IMR-90 (cell line): ENCODE measurements around the gene SCN4A. TPM values are rescaled to one million over a fixed set of nuclear protein-coding genes. Genes with fewer than 3 reads are reported as not detected.

Experiments
- ATAC-seq: fragments of 200-7000 bp; cut with Tn5 transposase; 2 replicates; pipeline ENCODE4 v1.9.1; 2020; ENCODE audit warnings: low read depth, mild to moderate bottlenecking, moderate library complexity
- BruUV-seq: library from RNA; stranded (reverse); fragments of 400-500 nt; replicated peaks from 2 replicates; lab custom pipeline; 2021; lab: Mats Ljungman, UMichigan
- CTCF ChIA-PET: fragments of 300-600 bp; formaldehyde crosslinking; extraction: SDS; loops from one replicate; lab custom pipeline; 2021; ENCODE audit warnings: antibody characterized with exemption; lab: Yijun Ruan, JAX
- POLR2A ChIA-PET: fragments of 300-600 bp; sonication (Branson Sonifier 250); formaldehyde crosslinking; loops from one replicate; lab custom pipeline; 2022; ENCODE audit warnings: antibody characterized with exemption; ENCODE audit not compliant: unreplicated experiment; lab: Charles Lee
- DNase-seq: peaks from one replicate; pipeline ENCODE4 v3.0.0; 2013
- H2AFZ ChIP-seq: replicated peaks from 2 replicates; pipeline ENCODE3; 2013; ENCODE audit warnings: low read length, mild to moderate bottlenecking; ENCODE audit not compliant: poor library complexity
- H2AK5ac ChIP-seq: 2 replicates; pipeline ENCODE4 v1.6.1; 2013; ENCODE audit warnings: low read depth, low read length, inconsistent platforms
- H2AK9ac ChIP-seq: replicated peaks from 2 replicates; pipeline ENCODE3; 2013; ENCODE audit warnings: mild to moderate bottlenecking, low read depth, low read length, moderate library complexity; ENCODE audit not compliant: poor library complexity
- H2BK120ac ChIP-seq: 2 replicates; pipeline ENCODE4 v1.6.1; 2013; ENCODE audit warnings: low read depth, low read length, inconsistent platforms
- H2BK15ac ChIP-seq: 3 replicates; pipeline ENCODE4 v1.6.1; 2013; ENCODE audit warnings: low read depth, low read length, inconsistent platforms
- H2BK20ac ChIP-seq: 2 replicates; pipeline ENCODE4 v1.6.1; 2013; ENCODE audit warnings: low read depth, mild to moderate bottlenecking, inconsistent platforms, low read length, moderate library complexity
- H2BK5ac ChIP-seq: 2 replicates; pipeline ENCODE4 v1.6.1; 2013; ENCODE audit warnings: mild to moderate bottlenecking, low read depth, low read length, inconsistent platforms; ENCODE audit not compliant: poor library complexity, severe bottlenecking
- H3K14ac ChIP-seq: replicated peaks from 2 replicates; pipeline ENCODE4 v1.6.1; 2013; ENCODE audit warnings: low read depth, low read length, inconsistent platforms
- H3K18ac ChIP-seq: 2 replicates; pipeline ENCODE4 v1.6.1; 2013; ENCODE audit warnings: low read depth, low read length, control low read depth
- H3K23ac ChIP-seq: 2 replicates; pipeline ENCODE4 v1.6.1; 2013; ENCODE audit warnings: low read depth, low read length, inconsistent platforms
- H3K27ac ChIP-seq: 2 replicates; pipeline ENCODE4 v1.5.1; 2013; ENCODE audit warnings: mild to moderate bottlenecking, control low read depth, low read length; ENCODE audit not compliant: insufficient read depth
- H3K27me3 ChIP-seq: 2 replicates; pipeline ENCODE4 v1.6.1; 2013; ENCODE audit warnings: low read length; ENCODE audit not compliant: control insufficient read depth, insufficient read depth
- H3K36me3 ChIP-seq: 2 replicates; pipeline ENCODE4 v1.6.1; 2013; ENCODE audit warnings: low read length, mixed read lengths; ENCODE audit not compliant: control insufficient read depth, insufficient read depth
- H3K4ac ChIP-seq: 2 replicates; pipeline ENCODE4 v1.6.1; 2013; ENCODE audit warnings: low read depth, low read length, inconsistent platforms
- H3K4me1 ChIP-seq: 2 replicates; pipeline ENCODE4 v1.6.1; 2013; ENCODE audit warnings: low read length, mixed read lengths; ENCODE audit not compliant: control insufficient read depth, insufficient read depth
- H3K4me2 ChIP-seq: 2 replicates; pipeline ENCODE4 v1.6.1; 2013; ENCODE audit warnings: low read depth, mild to moderate bottlenecking, control low read depth, low read length, moderate library complexity
- H3K4me3 ChIP-seq: 2 replicates; pipeline ENCODE4 v1.5.1; 2013; ENCODE audit warnings: low read depth, mild to moderate bottlenecking, control low read depth, low read length, moderate library complexity; ENCODE audit not compliant: insufficient read depth
- H3K56ac ChIP-seq: 2 replicates; pipeline ENCODE4 v1.6.1; 2013; ENCODE audit warnings: low read length, inconsistent platforms; ENCODE audit not compliant: insufficient read depth; ENCODE audit errors: extremely low read depth
- H3K79me1 ChIP-seq, 2 experiments: 2 replicates each; pipeline ENCODE4 v1.6.1; 2013; ENCODE audit warnings: low read length in 2 of 2, inconsistent platforms in 1 of 2, low read depth in 1 of 2
- H3K9ac ChIP-seq: 2 replicates; pipeline ENCODE4 v1.6.1; 2013; ENCODE audit warnings: low read depth, low read length, control low read depth
- H3K9me1 ChIP-seq: 2 replicates; pipeline ENCODE4 v1.6.1; 2013; ENCODE audit warnings: low read length, inconsistent platforms; ENCODE audit not compliant: insufficient read depth
- H3K9me3 ChIP-seq: 2 replicates; pipeline ENCODE4 v1.6.1; 2013; ENCODE audit warnings: low read length; ENCODE audit not compliant: control insufficient read depth, insufficient read depth
- H4K20me1 ChIP-seq: 2 replicates; pipeline ENCODE4 v1.6.1; 2013; ENCODE audit warnings: low read length, inconsistent platforms; ENCODE audit not compliant: insufficient read depth
- H4K5ac ChIP-seq: 2 replicates; pipeline ENCODE4 v1.6.1; 2013; ENCODE audit warnings: mild to moderate bottlenecking, low read depth, low read length, control low read depth
- H4K8ac ChIP-seq, 2 experiments: 2 replicates each; pipeline ENCODE4 v1.6.1; 2013; ENCODE audit warnings: low read depth in 2 of 2, low read length in 2 of 2, control low read depth in 1 of 2, inconsistent platforms in 1 of 2
- H4K91ac ChIP-seq: 2 replicates; pipeline ENCODE4 v1.6.1; 2013; ENCODE audit warnings: low read depth, low read length, inconsistent platforms; ENCODE audit not compliant: insufficient read depth
- BHLHE40 ChIP-seq: fragments of 150-350 bp; IDR thresholded peaks from 2 replicates; pipeline ENCODE4 v1.6.1; 2016; ENCODE audit warnings: mild to moderate bottlenecking, low read depth, low read length
- CEBPB ChIP-seq: IDR thresholded peaks from 2 replicates; pipeline ENCODE4 v1.6.1; 2012; ENCODE audit warnings: low read depth, low read length, improper control_type of control experiment
- CHD1 ChIP-seq: IDR thresholded peaks from 2 replicates; pipeline ENCODE4 v1.6.1; 2012; ENCODE audit warnings: low read depth, low read length, improper control_type of control experiment
- FOS ChIP-seq: fragments of 150-350 bp; IDR thresholded peaks from 2 replicates; pipeline ENCODE4 v1.6.1; 2016; ENCODE audit warnings: low read depth, low read length
- MAFK ChIP-seq: IDR thresholded peaks from 2 replicates; pipeline ENCODE4 v1.6.1; 2012; ENCODE audit warnings: low read depth, low read length, improper control_type of control experiment
- MAZ ChIP-seq: IDR thresholded peaks from 2 replicates; pipeline ENCODE4 v1.6.1; 2012; ENCODE audit warnings: low read depth, mild to moderate bottlenecking, low read length, improper control_type of control experiment, moderate library complexity, borderline replicate concordance
- MXI1 ChIP-seq: IDR thresholded peaks from 2 replicates; pipeline ENCODE4 v1.6.1; 2012; ENCODE audit warnings: low read depth, mild to moderate bottlenecking, low read length, moderate library complexity, borderline replicate concordance
- NFE2L2 ChIP-seq: fragments of 150-350 bp; IDR thresholded peaks from 2 replicates; pipeline ENCODE4 v1.6.1; 2016; ENCODE audit warnings: low read depth, mild to moderate bottlenecking, low read length
- POLR2A ChIP-seq: IDR thresholded peaks from 2 replicates; pipeline ENCODE4 v1.6.1; 2012; ENCODE audit warnings: mild to moderate bottlenecking, low read depth, low read length
- RAD21 ChIP-seq: IDR thresholded peaks from 2 replicates; pipeline ENCODE4 v1.6.1; 2012; ENCODE audit warnings: low read length, improper control_type of control experiment
- RCOR1 ChIP-seq: IDR thresholded peaks from 2 replicates; pipeline ENCODE4 v1.6.1; 2012; ENCODE audit warnings: mild to moderate bottlenecking, low read length, improper control_type of control experiment; ENCODE audit not compliant: insufficient replicate concordance
- RFX5 ChIP-seq: IDR thresholded peaks from 2 replicates; pipeline ENCODE4 v1.8.0; 2012; ENCODE audit warnings: low read depth, mild to moderate bottlenecking, low read length, moderate library complexity
- SMC3 ChIP-seq: fragments of 150-350 bp; IDR thresholded peaks from 2 replicates; pipeline ENCODE4 v1.6.1; 2016; ENCODE audit warnings: low read depth, mild to moderate bottlenecking, antibody characterized with exemption, low read length, moderate library complexity
- WGBS, 2 experiments: methylation state at CpG; one replicate each; pipeline versions ENCODE4 v1.1.5 to v1.1.7; 2013; ENCODE audit warnings: missing lambda C conversion rate in 2 of 2; ENCODE audit not compliant: insufficient read length in 1 of 2; ENCODE audit errors: extremely low coverage in 2 of 2; 5-methylcytosine and 5-hydroxymethylcytosine counted together
- dilution Hi-C: fragments of 300-500 bp; cut with HindIII; formaldehyde crosslinking; loops from one replicate; pipeline ENCODE4 v1.14.3; 2018; ENCODE audit warnings: low sequenced_read_pairs; ENCODE audit not compliant: unreplicated experiment
- in situ Hi-C: fragments of 300-500 bp; cut with MboI; formaldehyde crosslinking; loops from 3 replicates; pipeline ENCODE4 v1.14.3; 2019; ENCODE audit warnings: low sequenced_read_pairs, inconsistent platforms, mixed read lengths
- intact Hi-C: fragments of 100-400 bp; cut with micrococcal nuclease; formaldehyde crosslinking; loops from 2 replicates; pipeline ENCODE4 v1.10.0; 2022
- polyA plus RNA-seq, 3 experiments: library from polyadenylated mRNA; depleted of rRNA; stranded (reverse); fragments of >200 nt; gene quantifications; 2 replicates each; pipeline ENCODE4 v1.2.3, GENCODE V29; 2012; ENCODE audit warnings: low replicate concordance in 1 of 3
- total RNA-seq: library from RNA; depleted of rRNA; stranded (reverse); fragments of >200 nt; gene quantifications from 2 replicates; pipeline ENCODE4 v1.2.3, GENCODE V29; 2012
- TF ChIP-seq, protein P1 (sequence below): conservative IDR thresholded peaks from 2 replicates; pipeline ENCODE4 v1.5.1; 2012; ENCODE audit warnings: mild to moderate bottlenecking, low read depth, low read length, improper control_type of control experiment
- TF ChIP-seq, protein P2 (sequence below): fragments of 150-350 bp; IDR thresholded peaks from 2 replicates; pipeline ENCODE4 v1.6.1; 2016; ENCODE audit warnings: low read depth, mild to moderate bottlenecking, low read length, moderate library complexity, borderline replicate concordance
- TF ChIP-seq, protein P3 (sequence below): fragments of 150-350 bp; IDR thresholded peaks from 2 replicates; pipeline ENCODE4 v1.6.1; 2017; ENCODE audit warnings: mild to moderate bottlenecking, antibody characterized with exemption, low read length, low read depth

The SCN4A gene
- total and polyA plus RNA-seq, 2 of the 4 experiments (the other 2 are of a cell fraction) = not detected

DNA sequence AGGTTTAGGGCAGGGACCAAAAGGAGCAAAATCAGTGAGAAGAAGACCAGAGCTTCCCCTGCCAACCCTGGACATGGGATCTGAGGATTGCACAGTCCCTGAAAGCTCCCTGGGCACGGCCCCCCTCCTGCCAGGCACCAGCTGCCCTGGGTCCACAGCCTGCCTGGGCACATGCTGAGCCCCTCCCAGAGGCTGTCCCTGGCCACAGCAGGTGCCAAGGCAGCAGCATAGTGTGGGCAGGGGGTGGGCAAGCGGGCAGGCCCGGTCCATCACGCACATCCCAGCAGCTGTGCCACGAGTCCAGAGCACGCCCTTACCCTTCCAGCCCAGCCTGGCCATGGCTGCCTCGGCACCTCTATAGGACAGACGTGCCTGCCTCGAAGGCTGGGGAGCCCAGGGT lies 12.7 kb downstream of the SCN4A start:
- Histone ChIP-seq H4K8ac (no peak overlapping the region), H2AK9ac (peak overlapping the region; percentile 26), H4K91ac (no peak overlapping the region), H3K36me3 (no peaks in the 10 kb centered on the region), H3K14ac (no peak overlapping the region), H4K20me1 (no peaks in the 10 kb centered on the region; the same call in 1 of the 2 replicates), H2BK20ac (no peak overlapping the region), H3K9me1 (peaks cover 7% of the 10 kb centered on the region), H2AFZ (no peak overlapping the region), H3K23ac (no peak overlapping the region), H2BK5ac (no peak overlapping the region), H3K4me3 (no peak overlapping the region), H3K4ac (no peak overlapping the region), H3K4me1 (0 out of 2 replicates have a peak, but pooled peaks cover 2% of the 10 kb centered on the region), H2AK5ac (no peak overlapping the region), H3K4me2 (no peak overlapping the region), H3K79me1 (no peaks in the 10 kb centered on the region), H3K9me3 (no peaks in the 10 kb centered on the region), H2BK15ac (no peak overlapping the region), H3K56ac (no peak overlapping the region), H3K27me3 (peaks cover 20% of the 10 kb centered on the region; the same call in 1 of the 2 replicates), H3K18ac (no peak overlapping the region), H4K5ac (no peak overlapping the region), H3K27ac (no peak overlapping the region), H2BK120ac (no peak overlapping the region), H3K9ac (no peak overlapping the region)
- DNase-seq (no peak), ATAC-seq (no peak)
- 71% methylated on average over 5 of the region's 9 CpGs; no CpG with 5 or more reads in 1 of the 2 experiments for WGBS, 2 experiments
- no peak for TF ChIP-seq FOS
- no peak for TF ChIP-seq NFE2L2
- TF ChIP-seq, protein P1, sequence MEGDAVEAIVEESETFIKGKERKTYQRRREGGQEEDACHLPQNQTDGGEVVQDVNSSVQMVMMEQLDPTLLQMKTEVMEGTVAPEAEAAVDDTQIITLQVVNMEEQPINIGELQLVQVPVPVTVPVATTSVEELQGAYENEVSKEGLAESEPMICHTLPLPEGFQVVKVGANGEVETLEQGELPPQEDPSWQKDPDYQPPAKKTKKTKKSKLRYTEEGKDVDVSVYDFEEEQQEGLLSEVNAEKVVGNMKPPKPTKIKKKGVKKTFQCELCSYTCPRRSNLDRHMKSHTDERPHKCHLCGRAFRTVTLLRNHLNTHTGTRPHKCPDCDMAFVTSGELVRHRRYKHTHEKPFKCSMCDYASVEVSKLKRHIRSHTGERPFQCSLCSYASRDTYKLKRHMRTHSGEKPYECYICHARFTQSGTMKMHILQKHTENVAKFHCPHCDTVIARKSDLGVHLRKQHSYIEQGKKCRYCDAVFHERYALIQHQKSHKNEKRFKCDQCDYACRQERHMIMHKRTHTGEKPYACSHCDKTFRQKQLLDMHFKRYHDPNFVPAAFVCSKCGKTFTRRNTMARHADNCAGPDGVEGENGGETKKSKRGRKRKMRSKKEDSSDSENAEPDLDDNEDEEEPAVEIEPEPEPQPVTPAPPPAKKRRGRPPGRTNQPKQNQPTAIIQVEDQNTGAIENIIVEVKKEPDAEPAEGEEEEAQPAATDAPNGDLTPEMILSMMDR = no peak
- TF ChIP-seq SMC3 = no peak
- no peak for TF ChIP-seq RAD21
- no peak for TF ChIP-seq CEBPB
- TF ChIP-seq, protein P2, sequence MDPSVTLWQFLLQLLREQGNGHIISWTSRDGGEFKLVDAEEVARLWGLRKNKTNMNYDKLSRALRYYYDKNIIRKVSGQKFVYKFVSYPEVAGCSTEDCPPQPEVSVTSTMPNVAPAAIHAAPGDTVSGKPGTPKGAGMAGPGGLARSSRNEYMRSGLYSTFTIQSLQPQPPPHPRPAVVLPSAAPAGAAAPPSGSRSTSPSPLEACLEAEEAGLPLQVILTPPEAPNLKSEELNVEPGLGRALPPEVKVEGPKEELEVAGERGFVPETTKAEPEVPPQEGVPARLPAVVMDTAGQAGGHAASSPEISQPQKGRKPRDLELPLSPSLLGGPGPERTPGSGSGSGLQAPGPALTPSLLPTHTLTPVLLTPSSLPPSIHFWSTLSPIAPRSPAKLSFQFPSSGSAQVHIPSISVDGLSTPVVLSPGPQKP = no peak
- TF ChIP-seq MAFK = no peak
- TF ChIP-seq MXI1 = no peak
- no peak for TF ChIP-seq BHLHE40
- TF ChIP-seq MAZ = no peak
- TF ChIP-seq RFX5 = no peak
- TF ChIP-seq POLR2A = no peak
- TF ChIP-seq, protein P3, sequence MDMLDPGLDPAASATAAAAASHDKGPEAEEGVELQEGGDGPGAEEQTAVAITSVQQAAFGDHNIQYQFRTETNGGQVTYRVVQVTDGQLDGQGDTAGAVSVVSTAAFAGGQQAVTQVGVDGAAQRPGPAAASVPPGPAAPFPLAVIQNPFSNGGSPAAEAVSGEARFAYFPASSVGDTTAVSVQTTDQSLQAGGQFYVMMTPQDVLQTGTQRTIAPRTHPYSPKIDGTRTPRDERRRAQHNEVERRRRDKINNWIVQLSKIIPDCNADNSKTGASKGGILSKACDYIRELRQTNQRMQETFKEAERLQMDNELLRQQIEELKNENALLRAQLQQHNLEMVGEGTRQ = no peak
- no peak for TF ChIP-seq CHD1
- TF ChIP-seq RCOR1 = no peak
- BruUV-seq = no TSS peak
- ChIA-PET CTCF (no interaction called here), POLR2A (no interaction called here)
- in situ Hi-C loops (no loop called here), dilution Hi-C loops (no loop called here), intact Hi-C loops (no loop called here)
